K562 (cell line): Measurements from ENCODE around the gene CADPS2. TPM values are rescaled to one million over a fixed set of nuclear protein-coding genes. Genes with fewer than 3 reads are reported as not detected.

Experiments
- ATAC-seq: fragments of 200-7000 bp; cut with Tn5 transposase; 3 replicates; pipeline ENCODE4 v1.9.1; 2020; ENCODE audit warnings: moderate library complexity
- BruUV-seq: library from RNA; stranded (reverse); fragments of 400-500 nt; replicated peaks from 2 replicates; lab custom pipeline; 2021; lab: Mats Ljungman, UMichigan
- CTCF ChIA-PET: fragments of 300-600 bp; formaldehyde crosslinking; extraction: SDS; loops from one replicate; lab custom pipeline; 2021; ENCODE audit warnings: low intra/inter-chr PET ratio; lab: Yijun Ruan, JAX
- POLR2A ChIA-PET: fragments of 300-600, 350-650 bp; sonication (Branson Sonifier 250); formaldehyde crosslinking; extraction: SDS; loops from one replicate; lab custom pipeline; 2021; ENCODE audit warnings: antibody characterized with exemption, inconsistent platforms; lab: Yijun Ruan, JAX
- DNase-seq, 4 experiments: peaks; one replicate each; pipeline versions ENCODE4 v3.0.0 to v3.0.0-alpha.2; 2011 to 2018; ENCODE audit warnings: low spot score in 3 of 4, mixed read lengths in 3 of 4; ENCODE audit errors: extremely low read depth in 1 of 4
- FAIRE-seq: peaks from 2 replicates; lab custom pipeline; 2011; peaks lifted over from hg19 to GRCh38; lab: Jason Lieb, UNC
- H2AFZ ChIP-seq: 2 replicates; pipeline ENCODE4 v1.6.0; 2011; ENCODE audit warnings: low read depth, low read length, control low read depth, inconsistent platforms
- H3K27ac ChIP-seq: fragments of 200-600 bp; 3 replicates; pipeline ENCODE4 v1.8.0; 2011; ENCODE audit warnings: low read depth, mild to moderate bottlenecking, control low read depth, inconsistent platforms, low read length, moderate library complexity, mixed read lengths; ENCODE audit errors: extremely low read depth
- H3K27me3 ChIP-seq, 2 experiments: fragments of 300-600 bp in 1 of 2; 2 replicates in 1 of 2; 3 replicates in 1 of 2; pipeline versions ENCODE4 v1.6.0 to v1.8.0; 2011; ENCODE audit warnings: inconsistent platforms in 2 of 2, low read length in 2 of 2, mild to moderate bottlenecking in 1 of 2, mixed read lengths in 1 of 2, moderate library complexity in 1 of 2; ENCODE audit not compliant: control insufficient read depth in 2 of 2, insufficient read depth in 2 of 2
- H3K36me3 ChIP-seq: fragments of 300-600 bp; 3 replicates; pipeline ENCODE4 v1.8.0; 2011; ENCODE audit warnings: mild to moderate bottlenecking, low read length, inconsistent platforms; ENCODE audit not compliant: control insufficient read depth, insufficient read depth
- H3K4me1 ChIP-seq, 2 experiments: fragments of 200-600 bp in 1 of 2; replicated peaks in 1 of 2; 2 replicates in 1 of 2; 3 replicates in 1 of 2; pipeline versions ENCODE4 v1.5.1 to v1.8.0; 2011; ENCODE audit warnings: inconsistent platforms in 2 of 2, low read length in 2 of 2, mild to moderate bottlenecking in 1 of 2, mixed read lengths in 1 of 2, moderate library complexity in 1 of 2; ENCODE audit not compliant: control insufficient read depth in 2 of 2, insufficient read depth in 2 of 2
- H3K4me2 ChIP-seq: 2 replicates; pipeline ENCODE4 v1.6.1; 2011; ENCODE audit warnings: low read length, control low read depth, inconsistent platforms, mixed read lengths; ENCODE audit not compliant: insufficient read depth
- H3K4me3 ChIP-seq: fragments of 200-600 bp; sonication (generic), shearing (Covaris generic); 2 replicates; pipeline ENCODE4 v1.5.1; 2016; ENCODE audit warnings: control low read depth, inconsistent platforms
- H3K79me2 ChIP-seq: fragments of 200-600 bp; 3 replicates; pipeline ENCODE4 v1.8.0; 2011; ENCODE audit warnings: low read length, inconsistent platforms; ENCODE audit not compliant: control insufficient read depth, insufficient read depth
- H3K9ac ChIP-seq, 2 experiments: 2 replicates each; pipeline versions ENCODE4 v1.6.0 to v1.6.1; 2011; ENCODE audit warnings: low read depth in 2 of 2, low read length in 2 of 2, control low read depth in 1 of 2, inconsistent platforms in 1 of 2, mild to moderate bottlenecking in 1 of 2, mixed read lengths in 1 of 2; ENCODE audit not compliant: insufficient read depth in 1 of 2
- H3K9me1 ChIP-seq: one replicate; pipeline ENCODE4 v1.6.0; 2011; ENCODE audit warnings: inconsistent platforms, mild to moderate bottlenecking, low read length, moderate library complexity; ENCODE audit not compliant: control insufficient read depth, insufficient read depth
- H3K9me3 ChIP-seq: replicated peaks from 2 replicates; pipeline ENCODE4 v1.5.1; 2011; ENCODE audit warnings: low read depth, low read length, inconsistent platforms; ENCODE audit not compliant: control insufficient read depth, insufficient read depth
- H4K20me1 ChIP-seq: replicated peaks from 2 replicates; pipeline ENCODE4 v1.6.1; 2011; ENCODE audit warnings: low read length, inconsistent platforms, mixed read lengths; ENCODE audit not compliant: control insufficient read depth, insufficient read depth
- ADNP ChIP-seq: fragments of 200-800 bp; sonication (Bioruptor generic); IDR thresholded peaks from 2 replicates; pipeline ENCODE4 v1.6.1; 2016; ENCODE audit warnings: missing genetic modification characterization, missing compliant biosample characterization
- COPS2 ChIP-seq: fragments of 450-650 bp; conservative IDR thresholded peaks from 2 replicates; pipeline ENCODE4 v1.6.1; 2016; ENCODE audit warnings: mild to moderate bottlenecking, moderate library complexity
- LARP7 ChIP-seq: fragments of 450-650 bp; IDR thresholded peaks from 2 replicates; pipeline ENCODE4 v1.6.1; 2016
- PPARD ChIP-seq: fragments of 250-450 bp; sonication (Bioruptor Pico); IDR thresholded peaks from 2 replicates; pipeline ENCODE4 v1.8.0; 2022; ENCODE audit warnings: inconsistent platforms, mild to moderate bottlenecking, moderate library complexity
- SRF ChIP-seq, 2 experiments: fragments of 250-450, 450-650 bp in 1 of 2; sonication (Bioruptor Pico) in 1 of 2; sonication (generic) in 1 of 2; formaldehyde crosslinking; IDR thresholded peaks; 2 replicates each; pipeline versions ENCODE4 v1.5.0 to v1.5.1; 2020 to 2022; ENCODE audit warnings: mild to moderate bottlenecking in 1 of 2, missing genetic modification reagents in 1 of 2
- STAT5B ChIP-seq: fragments of 250-450 bp; sonication (Bioruptor Pico); IDR thresholded peaks from 2 replicates; pipeline ENCODE4 v1.8.0; 2021; ENCODE audit warnings: mild to moderate bottlenecking, inconsistent platforms
- TARDBP ChIP-seq: fragments of 450-650 bp; IDR thresholded peaks from 2 replicates; pipeline ENCODE4 v1.6.1; 2016
- in situ Hi-C: fragments of 300-500 bp; cut with MboI; formaldehyde crosslinking; loops from 4 replicates; pipeline ENCODE4 v1.15.0; 2018; ENCODE audit warnings: inconsistent platforms, mixed read lengths
- intact Hi-C: fragments of 100-400 bp; cut with micrococcal nuclease; formaldehyde crosslinking; loops from 2 replicates; pipeline ENCODE4 v1.14.2; 2022
- polyA plus RNA-seq, 8 experiments: library from polyadenylated mRNA; depleted of rRNA in 4 of 8; stranded (reverse) in 5 of 8; unstranded in 3 of 8; fragments of >200 nt; fragmentation: Nextera tagmentation in 2 of 8; fragmentation: Illumina TruSeq in 1 of 8; extraction: Ambion mirVana in 2 of 8; extraction: Trizol in 1 of 8; gene quantifications; 2 replicates each; pipeline versions ENCODE4 v1.2.1 to v1.2.3, GENCODE V29; 2011 to 2014; ENCODE audit warnings: inconsistent platforms in 1 of 8, missing spikeins in 1 of 8
- total RNA-seq, 7 experiments: library from RNA; depleted of rRNA in 6 of 7; stranded (reverse); fragments of >200 nt in 6 of 7; fragmentation: Illumina TruSeq in 2 of 7; extraction: Trizol in 2 of 7; gene quantifications; 2 replicates each; pipeline versions ENCODE4 v1.2.1 to v1.2.3, GENCODE V29; 2011 to 2021; ENCODE audit warnings: low replicate concordance in 1 of 7

Gene CADPS2
- total and polyA plus RNA-seq, 9 of the 15 experiments (the other 6 are each of a cell fraction or from before 2014, with no cell fraction given), result 0.03 to 0.14 (median 0.04) TPM; not detected in 1

- ChIA-PET POLR2A (no interaction called here), CTCF (no interaction called here)
- no peak overlapping the region for H3K4me2 ChIP-seq
- no peak overlapping the region for H3K4me3 ChIP-seq
- no peak overlapping the region for H2AFZ ChIP-seq
- H3K4me1 ChIP-seq, result no peaks in the 10 kb centered on the region
- no peak for TF ChIP-seq SRF (CRISPR knock-in tag; IDR thresholded peaks at IDR 0.05)
- no peak for TF ChIP-seq STAT5B (CRISPR knock-in tag)
- TF ChIP-seq PPARD (CRISPR knock-in tag), result no peak
- no peak for TF ChIP-seq COPS2
- TF ChIP-seq ADNP (tag), result no peak
- no peak for TF ChIP-seq LARP7
- TF ChIP-seq TARDBP, result no peak
- H4K20me1 ChIP-seq, result no peaks in the 10 kb centered on the region
- no peaks in the 10 kb centered on the region for H3K9me1 ChIP-seq
- in situ Hi-C loops, result no loop called here
- ATAC-seq (no peak), FAIRE-seq (no peak), DNase-seq (no peak)
- no TSS peak for BruUV-seq
- no peak overlapping the region for H3K9ac ChIP-seq
- no peak overlapping the region for H3K27ac ChIP-seq
- H3K79me2 ChIP-seq, result no peaks in the 10 kb centered on the region
- H3K36me3 ChIP-seq, result no peaks in the 10 kb centered on the region
- intact Hi-C loops, result no loop called here
- no peaks in the 10 kb centered on the region; the same call in 1 of the 2 replicates for H3K9me3 ChIP-seq
- H3K27me3 ChIP-seq, result no peaks in the 10 kb centered on the region
Measured at GRCh38 chr7:122629412-122629953, 256.8 kb downstream of the CADPS2 start.
